C4-2B (cell line): ENCODE measurements around the gene RUNDC3A.

Experiments used
- CTCF ChIP-seq: fragments of 450-650 bp; conservative IDR thresholded peaks from 2 replicates; pipeline ENCODE4 v1.5.1; 2017; ENCODE audit warnings: mild to moderate bottlenecking
- ZFX ChIP-seq: fragments of 450-650 bp; IDR thresholded peaks from 2 replicates; pipeline ENCODE4 v1.6.1; 2017

GRCh38 chr17:44312396-44313104 lies 4.1 kb downstream of the RUNDC3A start:
- TF ChIP-seq CTCF = no peak
- no peak for TF ChIP-seq ZFX
